Panc1 (cell line): Measurements from ENCODE around the gene RAD52. TPM values are rescaled to one million over a fixed set of nuclear protein-coding genes. Genes with fewer than 3 reads are reported as not detected.

Source experiments
- ATAC-seq: fragments of 200-7000 bp; cut with Tn5 transposase; 2 replicates; pipeline ENCODE4 v1.9.1; 2020; ENCODE audit warnings: mild to moderate bottlenecking, moderate library complexity
- BruUV-seq: library from RNA; stranded (reverse); fragments of 400-500 nt; replicated peaks from 2 replicates; lab custom pipeline; 2021; lab: Mats Ljungman, UMichigan
- CTCF ChIA-PET: fragments of 300-600 bp; sonication (Branson Sonifier 250); formaldehyde crosslinking; loops from one replicate; lab custom pipeline; 2022; ENCODE audit warnings: antibody characterized with exemption; lab: Charles Lee
- POLR2A ChIA-PET: fragments of 300-600 bp; sonication (Branson Sonifier 250); formaldehyde crosslinking; loops from one replicate; lab custom pipeline; 2022; ENCODE audit warnings: antibody characterized with exemption; lab: Charles Lee
- DNase-seq: peaks from one replicate; pipeline ENCODE4 v3.0.0-alpha.2; 2010; ENCODE audit warnings: low read depth, low spot score
- H3K27ac ChIP-seq: 2 replicates; pipeline ENCODE4 v1.5.1; 2011; ENCODE audit warnings: mild to moderate bottlenecking, low read length, inconsistent platforms
- H3K27me3 ChIP-seq: fragments of 200-500 bp; sonication (Bioruptor generic); 2 replicates; pipeline ENCODE4 v1.6.0; 2014; ENCODE audit warnings: low read length, inconsistent platforms; ENCODE audit not compliant: control insufficient read depth, insufficient read depth
- H3K36me3 ChIP-seq: fragments of 200-500 bp; sonication (Bioruptor generic); 2 replicates; pipeline ENCODE4 v1.5.1; 2014; ENCODE audit warnings: inconsistent platforms, mild to moderate bottlenecking, low read length, moderate library complexity; ENCODE audit not compliant: control insufficient read depth, insufficient read depth
- H3K4me1 ChIP-seq: 2 replicates; pipeline ENCODE4 v1.5.1; 2011; ENCODE audit warnings: inconsistent platforms, mild to moderate bottlenecking, low read length, moderate library complexity; ENCODE audit not compliant: control insufficient read depth, insufficient read depth
- H3K4me3 ChIP-seq, 2 experiments: 2 replicates each; pipeline ENCODE4 v1.5.1; 2011 to 2012; ENCODE audit warnings: low read depth in 2 of 2, low read length in 2 of 2, mild to moderate bottlenecking in 2 of 2, inconsistent platforms in 1 of 2, moderate library complexity in 1 of 2
- H3K9me3 ChIP-seq: fragments of 200-500 bp; sonication (Bioruptor generic); 2 replicates; pipeline ENCODE4 v1.5.1; 2014; ENCODE audit warnings: low read depth, mild to moderate bottlenecking, inconsistent platforms, low read length, moderate library complexity; ENCODE audit not compliant: control insufficient read depth, insufficient read depth
- CTCF ChIP-seq: fragments of 450-650 bp; IDR thresholded peaks from 2 replicates; pipeline ENCODE4 v1.5.1; 2017; ENCODE audit warnings: mild to moderate bottlenecking
- POLR2AphosphoS5 ChIP-seq: IDR thresholded peaks from 2 replicates; pipeline ENCODE4 v1.6.1; 2012; ENCODE audit warnings: mild to moderate bottlenecking, low read depth, low read length, moderate library complexity
- REST ChIP-seq, 2 experiments: IDR thresholded peaks; 2 replicates each; pipeline ENCODE4 v1.6.1; 2011 to 2012; ENCODE audit warnings: low read depth in 2 of 2, control low read depth in 1 of 2, low read length in 1 of 2, mild to moderate bottlenecking in 1 of 2, moderate library complexity in 1 of 2; ENCODE audit not compliant: insufficient read depth in 1 of 2
- SIN3A ChIP-seq: IDR thresholded peaks from 2 replicates; pipeline ENCODE4 v1.6.1; 2012; ENCODE audit warnings: low read depth, mild to moderate bottlenecking, low read length, moderate library complexity, borderline replicate concordance; ENCODE audit not compliant: insufficient read depth
- TCF7L2 ChIP-seq: IDR thresholded peaks from 2 replicates; pipeline ENCODE4 v1.6.1; 2011; ENCODE audit warnings: mild to moderate bottlenecking, low read depth, low read length, inconsistent platforms
- in situ Hi-C: cut with HindIII; loops from 2 replicates; pipeline ENCODE4 v1.10.0; 2016; ENCODE audit warnings: low sequenced_read_pairs, low pct_unique_long_range_greater_than_20kb
- intact Hi-C: fragments of 100-400 bp; cut with micrococcal nuclease; formaldehyde crosslinking; loops from one replicate; pipeline ENCODE4 v1.10.0; 2022; ENCODE audit not compliant: unreplicated experiment
- total RNA-seq: library from RNA; stranded (reverse); gene quantifications from one replicate; pipeline ENCODE4 v1.2.1, GENCODE V29; 2021; ENCODE audit not compliant: unreplicated experiment

Gene RAD52
- total RNA-seq, 1 experiment from 2014 or later = 15.8 TPM

GRCh38 chr12:931060-931459 is 18.4 kb downstream of the RAD52 start:
- Histone ChIP-seq H3K9me3 (no peaks in the 10 kb centered on the region), H3K4me1 (no peaks in the 10 kb centered on the region), H3K36me3 (peaks cover 5% of the 10 kb centered on the region), H3K27me3 (no peaks in the 10 kb centered on the region), H3K27ac (no peak overlapping the region), H3K4me3 (no peak overlapping the region)
- intact Hi-C loops = no loop called here
- no peak for TF ChIP-seq REST (IDR thresholded peaks at IDR 0.05; ENCODE audit: insufficient read depth in 1 of 2, low read depth in 2 of 2, low read length in 1 of 2)
- no peak for TF ChIP-seq SIN3A
- TF ChIP-seq TCF7L2 = no peak
- no peak for TF ChIP-seq CTCF
- POLR2A ChIA-PET = no interaction called here
- CTCF ChIA-PET = no interaction called here
- in situ Hi-C loops = no loop called here
- no peak for ATAC-seq
- DNase-seq = no peak
- BruUV-seq = no TSS peak

GRCh38 chr12:926641-927040 is 22.9 kb downstream of the RAD52 start:
- in situ Hi-C loops (no loop called here), intact Hi-C loops (no loop called here)
- Histone ChIP-seq H3K36me3 (peaks cover 5% of the 10 kb centered on the region), H3K27ac (no peak overlapping the region), H3K27me3 (no peaks in the 10 kb centered on the region), H3K4me1 (no peaks in the 10 kb centered on the region), H3K9me3 (no peaks in the 10 kb centered on the region), H3K4me3 (no peak overlapping the region)
- CTCF ChIA-PET = interaction anchor here (0.7 kb wide), 1 partner anchor 251 kb away, joined by 3 read pairs; no protein-coding TSS in a partner anchor
- no TSS peak for BruUV-seq
- TF ChIP-seq POLR2AphosphoS5 = no peak
- DNase-seq (no peak), ATAC-seq (no peak)
- POLR2A ChIA-PET = no interaction called here

GRCh38 chr12:922285-922684 is 27.2 kb downstream of the RAD52 start:
- in situ Hi-C loops (no loop called here), intact Hi-C loops (no loop called here)
- ChIA-PET POLR2A (no interaction called here), CTCF (no interaction called here)
- no TSS peak for BruUV-seq
- Histone ChIP-seq H3K27me3 (no peaks in the 10 kb centered on the region), H3K4me1 (no peaks in the 10 kb centered on the region), H3K4me3 (no peak overlapping the region), H3K9me3 (no peaks in the 10 kb centered on the region), H3K36me3 (no peaks in the 10 kb centered on the region; the same call in 1 of the 2 replicates), H3K27ac (no peak overlapping the region)
- no peak for TF ChIP-seq POLR2AphosphoS5
- TF ChIP-seq SIN3A = no peak
- no peak for TF ChIP-seq CTCF
- DNase-seq (no peak), ATAC-seq (no peak)
